ENCODE measurements around the gene TLR2. TPM values are rescaled to one million over a fixed set of nuclear protein-coding genes. Genes with fewer than 3 reads are reported as not detected.

TLR2 gene
- total RNA-seq, 1 experiment from 2014 or later: 10.8 TPM

- no peak overlapping the region for H3K4me3 Mint-ChIP-seq (ENCODE audit: low read depth, unreplicated experiment)
- no peaks in the 10 kb centered on the region for H3K4me1 Mint-ChIP-seq (ENCODE audit: low read depth, unreplicated experiment)
- CTCF ChIA-PET: no interaction called here
- no peak overlapping the region for H3K27ac Mint-ChIP-seq (ENCODE audit: unreplicated experiment)
- no peaks in the 10 kb centered on the region for H3K9me3 Mint-ChIP-seq (ENCODE audit: low read depth, unreplicated experiment)
- H3K27me3 Mint-ChIP-seq (ENCODE audit: unreplicated experiment): no peaks in the 10 kb centered on the region
- no peak for TF ChIP-seq CTCF (IDR thresholded peaks at IDR 0.05; ENCODE audit: unreplicated experiment)
- no TSS peak for BruUV-seq (replicated peaks)
- no peak for DNase-seq
- intact Hi-C loops (cut with micrococcal nuclease; ENCODE audit: unreplicated experiment): no loop called here
- peaks cover 5% of the 10 kb centered on the region for H3K36me3 Mint-ChIP-seq (ENCODE audit: insufficient read depth, unreplicated experiment)
These were observed 42.5 kb upstream of the TLR2 start for GRCh38 chr4:153641532-153641931.

DNA sequence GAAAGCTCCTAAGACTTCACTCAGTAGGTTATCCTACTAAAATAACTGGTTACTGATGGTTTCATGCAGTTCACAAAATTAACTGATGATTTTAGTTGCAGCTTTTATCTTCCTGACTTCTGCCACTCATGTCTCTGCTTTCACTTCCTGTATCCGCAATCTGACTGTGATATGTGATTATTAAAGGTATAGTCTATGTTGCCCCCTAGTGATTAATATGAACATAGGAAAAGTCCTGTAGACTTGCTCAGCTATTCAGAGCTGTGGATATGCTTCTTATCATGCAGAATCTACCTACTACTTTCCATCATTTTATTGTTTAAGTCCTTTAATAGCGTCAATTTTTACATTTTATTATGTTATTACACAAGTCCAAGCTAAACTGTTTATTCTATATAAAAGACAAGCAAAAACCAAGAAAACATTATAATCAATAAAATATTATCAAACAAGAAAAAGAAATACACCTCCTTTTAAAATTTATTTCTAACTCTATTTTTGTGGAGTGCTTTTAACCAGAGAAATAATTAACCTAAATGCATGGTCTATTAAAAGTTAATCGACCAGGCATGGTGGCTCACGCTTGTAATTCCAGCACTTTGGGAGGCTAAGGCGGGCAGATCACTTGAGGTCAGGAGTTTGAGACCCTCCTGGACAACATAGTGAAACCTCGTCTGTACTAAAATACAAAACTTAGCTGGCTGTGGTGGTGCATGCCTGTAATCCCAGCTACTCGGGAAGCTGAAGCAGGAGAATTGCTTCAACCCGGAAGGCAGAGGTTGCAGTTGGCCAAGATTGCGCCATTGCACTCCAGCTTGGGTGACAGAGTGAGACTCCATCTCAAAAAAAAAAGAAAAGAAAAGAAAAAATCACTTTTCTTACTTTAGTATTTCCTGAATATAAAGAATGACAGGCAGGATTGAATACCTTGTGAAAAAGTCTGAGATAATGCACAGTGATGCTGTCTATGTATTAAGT is 40.4 kb upstream of the TLR2 start:
- no peak overlapping the region for H3K4me3 Mint-ChIP-seq (ENCODE audit: low read depth, unreplicated experiment)
- intact Hi-C loops (cut with micrococcal nuclease; ENCODE audit: unreplicated experiment): no loop called here

DNA sequence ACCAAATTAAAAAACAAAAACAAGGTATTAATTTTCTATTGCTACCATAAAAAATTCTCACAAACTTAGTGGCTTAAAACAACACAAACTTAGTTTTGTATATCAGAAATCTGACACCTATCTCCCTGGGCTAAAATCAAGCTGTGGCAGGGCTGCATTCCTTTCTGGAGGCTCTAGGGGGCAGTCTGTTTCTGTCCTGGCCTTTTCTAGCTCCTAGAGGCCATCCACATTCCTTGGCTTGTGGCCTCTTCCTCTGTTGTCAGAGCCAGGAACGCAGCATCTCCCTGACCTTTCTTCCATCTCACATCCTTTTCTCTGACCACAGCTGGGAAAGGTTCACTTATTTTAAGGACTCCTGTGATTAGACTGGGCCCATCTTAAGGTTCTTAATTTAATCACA is 38.9 kb upstream of the TLR2 start:
- Mint-ChIP-seq H3K27me3 (ENCODE audit: unreplicated experiment) (no peaks in the 10 kb centered on the region), H3K36me3 (ENCODE audit: insufficient read depth, unreplicated experiment) (peaks cover under 1% of the 10 kb centered on the region), H3K4me3 (ENCODE audit: low read depth, unreplicated experiment) (no peak overlapping the region), H3K9me3 (ENCODE audit: low read depth, unreplicated experiment) (no peaks in the 10 kb centered on the region), H3K4me1 (ENCODE audit: low read depth, unreplicated experiment) (no peaks in the 10 kb centered on the region), H3K27ac (ENCODE audit: unreplicated experiment) (no peak overlapping the region)
- no TSS peak for BruUV-seq (replicated peaks)
- intact Hi-C loops (cut with micrococcal nuclease; ENCODE audit: unreplicated experiment): no loop called here
- no peak for TF ChIP-seq CTCF (IDR thresholded peaks at IDR 0.05; ENCODE audit: unreplicated experiment)
- DNase-seq: no peak
- CTCF ChIA-PET: interaction anchor here (0.8 kb wide), 1 partner anchor 12 kb away, joined by 3 read pairs; no protein-coding TSS in a partner anchor

More for the DNA sequence above, 40.4 kb upstream of the TLR2 start:
- Mint-ChIP-seq H3K9me3 (ENCODE audit: low read depth, unreplicated experiment) (no peaks in the 10 kb centered on the region), H3K27me3 (ENCODE audit: unreplicated experiment) (no peaks in the 10 kb centered on the region), H3K27ac (ENCODE audit: unreplicated experiment) (no peak overlapping the region), H3K4me1 (ENCODE audit: low read depth, unreplicated experiment) (no peaks in the 10 kb centered on the region), H3K36me3 (ENCODE audit: insufficient read depth, unreplicated experiment) (peaks cover 5% of the 10 kb centered on the region)
- BruUV-seq (replicated peaks): no TSS peak
- no peak for TF ChIP-seq CTCF (IDR thresholded peaks at IDR 0.05; ENCODE audit: unreplicated experiment)
- DNase-seq: no peak
- CTCF ChIA-PET: interaction anchor here (1.0 to 1.6 kb wide), 3 partner anchors 12 to 107 kb away, joined by 4 to 9 read pairs (median 7); no protein-coding TSS in a partner anchor

DNA sequence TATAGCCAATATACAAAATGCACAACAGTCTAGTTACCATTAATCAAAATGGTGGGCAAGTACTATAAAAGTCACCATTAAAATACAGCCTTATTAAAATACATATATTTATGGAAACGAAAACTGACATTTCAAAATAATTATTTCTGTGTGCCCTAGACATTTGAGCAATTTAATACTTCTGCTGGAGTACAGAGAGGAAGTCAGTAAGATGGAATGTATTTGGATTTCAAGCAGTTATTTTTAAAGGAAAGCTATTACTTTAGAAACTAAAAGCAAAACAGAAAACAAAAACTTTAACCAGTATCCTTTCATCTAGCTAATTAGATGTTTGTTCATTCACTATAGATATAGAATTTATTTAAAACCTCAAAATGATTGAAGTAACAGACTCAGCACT is 37.8 kb upstream of the TLR2 start:
- BruUV-seq (replicated peaks): no TSS peak
- intact Hi-C loops (cut with micrococcal nuclease; ENCODE audit: unreplicated experiment): no loop called here

More for the DNA sequence above, 37.8 kb upstream of the TLR2 start:
- no peak overlapping the region for H3K27ac Mint-ChIP-seq (ENCODE audit: unreplicated experiment)
- no peaks in the 10 kb centered on the region for H3K9me3 Mint-ChIP-seq (ENCODE audit: low read depth, unreplicated experiment)
- H3K4me1 Mint-ChIP-seq (ENCODE audit: low read depth, unreplicated experiment): no peaks in the 10 kb centered on the region
- no peaks in the 10 kb centered on the region for H3K27me3 Mint-ChIP-seq (ENCODE audit: unreplicated experiment)
- no peak for TF ChIP-seq CTCF (IDR thresholded peaks at IDR 0.05; ENCODE audit: unreplicated experiment)
- no peak overlapping the region for H3K4me3 Mint-ChIP-seq (ENCODE audit: low read depth, unreplicated experiment)
- H3K36me3 Mint-ChIP-seq (ENCODE audit: insufficient read depth, unreplicated experiment): no peaks in the 10 kb centered on the region
- no peak for DNase-seq
- CTCF ChIA-PET: no interaction called here
